ENCODE results near the gene FMNL2. TPM values are rescaled to one million over a fixed set of nuclear protein-coding genes. Genes with fewer than 3 reads are reported as not detected.

Gene FMNL2
- total RNA-seq, 4 donors from 2014 or later, result 50.5 to 96.7 (median 79.6) TPM

DNA sequence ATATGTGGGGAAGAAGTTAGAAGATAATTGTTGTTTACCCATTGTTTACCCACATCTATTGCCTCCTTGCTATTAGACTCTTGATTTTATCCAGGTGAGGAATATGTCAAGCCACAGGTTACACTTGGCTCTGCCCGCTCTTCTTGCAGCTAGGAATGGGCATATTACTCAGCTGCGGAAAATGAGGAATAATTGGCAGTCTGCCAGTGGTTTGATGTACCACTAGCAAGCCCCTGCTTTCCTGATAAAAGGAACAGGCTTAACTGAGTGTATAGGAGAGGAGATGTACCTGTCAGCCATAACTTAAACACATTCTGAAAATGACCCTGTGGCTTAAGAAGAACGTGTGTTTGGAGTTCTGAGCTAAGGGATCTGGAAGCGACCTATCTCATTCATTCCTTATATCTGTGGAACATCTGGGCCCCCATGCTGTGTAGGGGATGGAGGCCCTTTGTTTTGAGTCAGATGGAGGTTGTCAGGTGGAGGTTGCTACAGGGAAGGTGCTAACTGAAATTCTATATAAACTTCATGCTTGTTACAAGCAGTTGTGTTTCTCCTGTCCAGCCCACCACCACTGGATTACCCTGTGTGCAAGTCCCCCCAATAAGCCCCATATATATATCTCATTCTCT lies 4.6 kb upstream of the FMNL2 start:
- TF ChIP-seq, protein P1, sequence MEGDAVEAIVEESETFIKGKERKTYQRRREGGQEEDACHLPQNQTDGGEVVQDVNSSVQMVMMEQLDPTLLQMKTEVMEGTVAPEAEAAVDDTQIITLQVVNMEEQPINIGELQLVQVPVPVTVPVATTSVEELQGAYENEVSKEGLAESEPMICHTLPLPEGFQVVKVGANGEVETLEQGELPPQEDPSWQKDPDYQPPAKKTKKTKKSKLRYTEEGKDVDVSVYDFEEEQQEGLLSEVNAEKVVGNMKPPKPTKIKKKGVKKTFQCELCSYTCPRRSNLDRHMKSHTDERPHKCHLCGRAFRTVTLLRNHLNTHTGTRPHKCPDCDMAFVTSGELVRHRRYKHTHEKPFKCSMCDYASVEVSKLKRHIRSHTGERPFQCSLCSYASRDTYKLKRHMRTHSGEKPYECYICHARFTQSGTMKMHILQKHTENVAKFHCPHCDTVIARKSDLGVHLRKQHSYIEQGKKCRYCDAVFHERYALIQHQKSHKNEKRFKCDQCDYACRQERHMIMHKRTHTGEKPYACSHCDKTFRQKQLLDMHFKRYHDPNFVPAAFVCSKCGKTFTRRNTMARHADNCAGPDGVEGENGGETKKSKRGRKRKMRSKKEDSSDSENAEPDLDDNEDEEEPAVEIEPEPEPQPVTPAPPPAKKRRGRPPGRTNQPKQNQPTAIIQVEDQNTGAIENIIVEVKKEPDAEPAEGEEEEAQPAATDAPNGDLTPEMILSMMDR (IDR thresholded peaks at IDR 0.05; ENCODE audit: low read depth), result no peak

DNA sequence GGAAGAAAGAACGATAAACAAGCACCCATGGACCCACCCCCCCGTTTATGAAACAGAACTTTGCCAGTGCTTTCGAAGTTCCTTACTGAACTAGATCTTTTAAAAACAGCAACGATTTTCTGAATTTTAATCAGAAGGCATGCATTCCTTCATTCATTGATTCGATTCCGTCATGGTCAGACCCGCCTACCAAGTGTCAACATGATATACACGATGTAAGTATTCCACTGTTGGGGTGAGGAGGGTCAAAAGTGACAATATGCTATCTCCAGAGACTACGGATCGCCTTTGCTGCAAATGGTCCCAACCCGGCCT lies 316 bp upstream of the FMNL2 start:
- TF ChIP-seq, protein P1 (IDR thresholded peaks at IDR 0.05; ENCODE audit: low read depth), result no peak

DNA sequence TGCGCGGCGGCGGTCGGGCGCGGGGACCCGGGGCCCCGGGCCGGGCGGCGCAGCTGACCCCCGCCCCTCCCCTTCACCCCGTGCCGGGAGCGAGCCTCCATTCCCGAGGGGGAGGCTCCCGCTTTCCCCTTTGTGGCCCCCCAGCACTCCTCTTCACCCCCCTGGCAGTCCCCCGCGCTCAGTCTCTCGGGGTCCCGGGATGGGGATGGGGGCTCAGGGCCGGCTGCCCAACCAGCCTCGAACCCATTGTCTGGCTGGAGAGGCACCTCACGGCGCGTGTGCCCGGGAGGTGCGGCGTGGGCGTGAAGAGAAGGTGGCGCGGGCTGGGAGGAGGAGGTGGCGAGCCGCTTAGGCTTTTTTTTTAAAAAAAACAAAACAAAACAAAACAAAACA lies 748 bp downstream of the FMNL2 start:
- TF ChIP-seq, protein P1 (IDR thresholded peaks at IDR 0.05; ENCODE audit: low read depth), result no peak

DNA sequence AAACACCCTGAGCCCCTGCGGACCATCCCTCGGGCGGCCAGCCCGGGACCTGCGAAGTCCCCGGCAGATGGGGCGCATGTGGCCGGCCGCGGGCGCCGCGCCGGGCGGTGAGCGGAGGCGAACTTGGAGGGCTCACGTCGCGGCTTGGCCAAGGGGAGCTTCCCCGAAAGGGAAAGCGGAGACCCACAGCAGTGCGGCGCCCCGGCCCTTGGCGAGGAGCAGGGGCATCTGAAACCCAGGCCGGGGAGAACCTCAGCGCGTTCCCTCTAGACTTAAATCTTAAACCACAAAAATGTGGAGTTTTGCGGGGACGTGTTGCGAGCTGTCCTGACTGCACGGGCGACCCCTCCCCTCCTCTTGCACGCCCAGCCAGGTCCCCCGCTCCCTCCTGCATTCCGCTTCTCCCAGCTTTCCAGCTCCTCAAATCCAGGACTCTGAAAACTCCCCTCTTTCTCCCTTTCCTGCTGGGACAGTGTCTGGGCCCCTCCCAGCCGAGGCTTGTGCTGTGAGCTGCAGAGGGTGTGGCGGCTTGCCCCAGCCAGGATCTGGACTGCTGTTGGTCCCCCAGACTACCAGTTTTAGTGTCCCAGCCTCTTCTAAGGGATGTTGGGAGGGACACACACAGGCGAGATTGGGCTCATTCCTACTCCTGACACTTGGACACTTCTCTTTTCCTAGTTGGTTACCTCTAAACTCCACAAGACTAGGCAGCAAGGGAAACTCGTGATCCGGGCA lies 1.3 kb downstream of the FMNL2 start:
- TF ChIP-seq, protein P1 (IDR thresholded peaks at IDR 0.05; ENCODE audit: low read depth), result no peak

DNA sequence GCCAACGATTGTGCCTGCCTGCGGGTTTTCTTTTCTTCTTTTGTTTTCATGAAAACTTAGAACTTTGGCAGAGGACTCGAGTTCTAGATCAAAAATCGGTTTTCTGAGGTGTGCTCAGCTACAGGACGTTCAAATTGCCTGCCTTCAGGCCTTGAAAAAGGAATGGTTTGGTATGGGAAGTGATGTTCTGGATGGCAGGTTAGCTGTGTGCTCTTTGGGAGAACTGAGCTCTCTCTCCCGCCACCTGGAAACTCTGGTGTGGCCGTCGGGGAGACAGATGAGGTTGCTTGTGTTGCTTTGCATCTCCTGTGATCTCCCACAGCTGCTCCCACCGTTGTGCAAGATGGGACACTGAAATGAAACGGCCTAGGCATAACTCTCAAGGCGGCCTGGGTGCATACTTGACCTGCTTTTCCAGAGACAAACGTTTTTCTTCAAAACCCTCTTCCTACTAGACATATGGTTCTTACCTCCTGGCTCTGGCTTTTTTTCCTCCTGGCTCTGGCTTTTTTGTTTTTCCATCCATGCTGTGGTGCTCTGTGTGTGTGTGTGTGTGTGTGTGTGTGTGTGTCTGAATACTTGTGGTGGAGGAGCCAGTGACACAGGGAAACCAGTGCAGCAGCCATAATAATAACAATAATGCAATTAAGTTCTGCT lies 2.0 kb downstream of the FMNL2 start:
- TF ChIP-seq, protein P1 (IDR thresholded peaks at IDR 0.05; ENCODE audit: low read depth), result no peak

DNA sequence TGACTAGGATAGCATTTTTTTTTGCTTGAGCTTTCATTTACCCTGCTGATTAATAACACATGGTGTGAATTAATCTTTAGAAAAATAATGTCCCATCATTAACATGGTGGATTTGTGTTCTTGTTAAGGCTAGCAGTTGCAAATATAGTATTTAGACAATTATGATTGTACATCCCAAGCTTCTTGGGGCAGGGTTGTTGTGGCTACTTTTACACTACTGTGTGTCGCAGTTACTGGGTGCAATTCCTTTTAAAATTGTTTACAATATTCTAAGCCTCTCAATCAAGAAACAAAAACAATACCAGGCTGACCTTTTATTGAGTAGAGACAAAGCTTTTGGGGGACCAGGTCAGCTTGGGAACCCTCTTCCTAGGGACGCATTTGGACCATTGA lies 2.5 kb downstream of the FMNL2 start:
- TF ChIP-seq, protein P1 (IDR thresholded peaks at IDR 0.05; ENCODE audit: low read depth), result no peak

DNA sequence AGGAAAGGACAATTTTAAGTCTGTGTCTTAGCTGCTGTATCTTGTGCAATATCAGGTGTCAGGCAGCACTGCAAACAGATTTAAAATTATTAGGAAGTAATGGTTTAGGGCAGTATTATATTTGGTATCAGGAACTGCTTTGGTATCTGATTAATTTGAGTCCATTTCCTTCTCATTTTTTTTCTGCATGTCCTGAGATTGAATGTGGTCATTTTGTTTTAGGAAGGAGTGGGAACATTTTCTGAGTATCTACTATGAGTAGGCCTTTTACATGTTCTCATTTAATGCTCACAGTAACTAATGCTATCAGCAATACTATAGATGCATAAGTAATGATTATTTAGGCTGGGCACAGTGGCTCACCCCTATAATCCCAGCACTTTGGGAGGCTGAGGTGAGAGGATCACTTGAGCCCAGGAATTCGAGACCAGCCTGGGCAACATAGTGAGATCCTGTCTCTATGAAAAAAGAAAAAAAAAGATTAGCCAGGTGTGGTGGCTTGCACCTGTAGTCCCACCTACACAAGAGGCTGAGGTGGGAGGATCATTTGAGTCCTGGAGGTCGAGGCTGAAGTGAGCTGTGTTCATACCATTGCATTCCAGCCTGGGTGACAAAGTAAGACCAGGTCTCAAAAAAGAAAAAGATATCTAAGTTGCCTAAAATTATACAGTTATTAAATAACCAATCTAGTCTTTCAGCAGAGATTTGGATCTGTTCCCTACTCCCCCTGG lies 4.7 kb downstream of the FMNL2 start:
- TF ChIP-seq, protein P1 (IDR thresholded peaks at IDR 0.05; ENCODE audit: low read depth), result no peak
